WI38 (cell line): ENCODE data around the gene LDB2.

Source experiments
- H3K4me3 ChIP-seq: 2 replicates; pipeline ENCODE4 v1.5.1; 2011; ENCODE audit warnings: low read depth, mild to moderate bottlenecking, control low read depth, low read length
- TF ChIP-seq, protein P1 (sequence below): IDR thresholded peaks from 2 replicates; pipeline ENCODE4 v1.5.1; 2012; ENCODE audit warnings: low read depth, mild to moderate bottlenecking, control low read depth, low read length

LDB2 gene

DNA sequence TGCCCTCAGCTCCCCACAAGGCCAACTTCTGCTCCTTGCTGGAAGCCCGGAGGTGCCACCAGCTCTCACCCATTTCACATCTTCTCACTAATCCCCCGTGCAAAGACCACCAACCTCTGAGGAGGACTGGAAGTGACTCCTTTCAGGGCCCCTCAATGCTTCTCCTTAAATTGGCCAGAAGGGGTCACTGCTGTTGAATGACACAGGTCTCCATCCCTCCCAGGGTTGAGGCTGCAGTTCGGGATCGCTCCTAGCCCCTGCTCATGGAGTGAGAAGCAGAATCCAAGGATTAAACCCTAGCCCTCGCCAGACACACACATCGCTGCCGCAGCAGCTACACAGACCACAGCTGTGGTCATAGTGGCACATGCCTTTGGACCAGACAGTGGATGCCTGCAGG, 392.7 kb downstream of the LDB2 start:
- TF ChIP-seq, protein P1, sequence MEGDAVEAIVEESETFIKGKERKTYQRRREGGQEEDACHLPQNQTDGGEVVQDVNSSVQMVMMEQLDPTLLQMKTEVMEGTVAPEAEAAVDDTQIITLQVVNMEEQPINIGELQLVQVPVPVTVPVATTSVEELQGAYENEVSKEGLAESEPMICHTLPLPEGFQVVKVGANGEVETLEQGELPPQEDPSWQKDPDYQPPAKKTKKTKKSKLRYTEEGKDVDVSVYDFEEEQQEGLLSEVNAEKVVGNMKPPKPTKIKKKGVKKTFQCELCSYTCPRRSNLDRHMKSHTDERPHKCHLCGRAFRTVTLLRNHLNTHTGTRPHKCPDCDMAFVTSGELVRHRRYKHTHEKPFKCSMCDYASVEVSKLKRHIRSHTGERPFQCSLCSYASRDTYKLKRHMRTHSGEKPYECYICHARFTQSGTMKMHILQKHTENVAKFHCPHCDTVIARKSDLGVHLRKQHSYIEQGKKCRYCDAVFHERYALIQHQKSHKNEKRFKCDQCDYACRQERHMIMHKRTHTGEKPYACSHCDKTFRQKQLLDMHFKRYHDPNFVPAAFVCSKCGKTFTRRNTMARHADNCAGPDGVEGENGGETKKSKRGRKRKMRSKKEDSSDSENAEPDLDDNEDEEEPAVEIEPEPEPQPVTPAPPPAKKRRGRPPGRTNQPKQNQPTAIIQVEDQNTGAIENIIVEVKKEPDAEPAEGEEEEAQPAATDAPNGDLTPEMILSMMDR = peak; percentile 38; the same call in 1 of the 2 replicates

DNA sequence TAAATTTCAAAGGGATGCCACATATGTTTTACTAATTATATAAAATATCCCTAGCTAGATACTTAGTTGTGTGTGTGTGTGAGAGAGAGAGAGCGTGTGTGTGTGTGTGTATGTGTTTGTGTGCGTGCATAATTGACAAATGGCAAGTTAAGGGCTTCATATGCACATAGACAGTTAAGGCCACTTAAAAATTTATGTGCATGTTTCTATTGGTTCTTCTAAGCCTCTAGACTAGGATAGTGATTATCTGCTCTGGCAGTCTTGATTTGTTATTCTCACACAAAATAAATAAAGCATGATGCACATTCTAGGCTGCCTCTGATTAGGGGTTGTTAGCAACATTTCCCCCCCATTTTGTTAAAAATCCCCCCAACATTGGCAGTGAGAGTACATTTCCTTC, 393.2 kb downstream of the LDB2 start:
- no peak overlapping the region for H3K4me3 ChIP-seq
- TF ChIP-seq, protein P1 = no peak

More for the DNA sequence above, 392.7 kb downstream of the LDB2 start:
- no peak overlapping the region for H3K4me3 ChIP-seq

DNA sequence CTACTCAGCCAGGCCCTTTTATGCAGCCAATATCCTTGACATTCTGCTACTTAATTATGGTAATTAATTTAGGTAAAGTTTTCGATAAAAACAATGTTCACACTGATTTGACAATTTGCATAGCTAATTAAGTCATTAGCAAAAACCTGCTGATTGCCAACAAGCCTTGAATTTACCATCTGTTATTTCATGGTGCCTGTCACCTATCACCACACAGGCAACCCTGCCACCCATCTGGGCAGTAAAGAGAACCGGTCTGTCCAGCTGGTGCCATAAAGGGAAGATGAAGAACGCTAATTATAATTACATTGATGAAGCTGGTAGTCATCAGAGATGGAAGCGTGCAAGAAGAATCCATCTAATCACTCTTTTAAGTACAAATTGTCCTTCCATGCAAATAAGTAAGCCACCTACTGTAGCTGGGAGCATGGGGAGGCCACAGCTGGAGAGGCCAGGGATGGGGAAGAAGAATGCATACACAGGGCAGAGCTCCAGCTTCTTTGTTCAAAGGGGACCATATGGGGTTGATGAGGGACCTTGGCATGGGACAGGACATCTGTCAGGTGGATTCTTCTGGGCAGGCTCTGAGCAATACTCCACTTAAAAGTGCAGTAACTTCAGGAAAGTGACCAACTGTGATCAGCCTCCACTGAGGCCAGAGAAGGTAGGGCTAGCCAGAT, 394.9 kb downstream of the LDB2 start:
- H3K4me3 ChIP-seq = no peak overlapping the region
- TF ChIP-seq, protein P1 = no peak

DNA sequence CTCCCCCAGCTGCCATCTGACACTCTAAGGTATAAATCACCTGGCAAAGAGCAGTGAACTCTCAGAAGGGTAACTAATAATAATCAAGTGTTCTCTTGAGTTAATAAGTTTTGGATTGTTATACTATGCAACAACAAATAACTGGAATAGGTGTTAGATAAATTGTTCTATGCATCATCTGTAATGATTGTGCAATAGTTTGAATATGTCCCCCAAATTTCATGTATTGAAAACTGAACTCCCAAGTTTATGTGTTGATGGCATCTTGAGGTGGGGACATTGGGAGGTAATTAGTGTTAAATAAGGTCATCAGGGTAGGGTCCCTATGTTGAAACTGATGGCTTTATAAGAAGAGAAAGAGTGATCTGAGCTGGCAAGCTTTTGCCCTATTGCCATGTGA, 399.5 kb downstream of the LDB2 start:
- TF ChIP-seq, protein P1 = no peak
- H3K4me3 ChIP-seq = no peak overlapping the region

DNA sequence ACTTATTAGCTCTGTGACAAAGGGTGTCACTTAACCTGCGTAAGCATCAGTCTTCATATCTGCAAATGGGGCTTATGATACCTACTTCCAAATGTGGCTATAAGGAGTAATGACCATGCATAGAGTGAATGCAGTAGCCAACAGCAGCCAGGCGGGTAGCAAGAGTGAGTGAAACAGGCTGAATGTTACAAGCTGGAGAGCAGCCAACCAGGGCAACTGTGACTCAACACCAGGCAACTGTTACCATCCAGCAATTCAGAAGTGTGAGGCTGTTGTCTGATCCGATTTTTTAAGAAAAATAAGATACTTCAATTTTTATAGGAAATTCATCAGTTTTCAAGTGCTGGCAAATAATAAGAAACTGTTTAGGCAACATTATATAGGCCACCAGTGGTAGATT, 401.9 kb downstream of the LDB2 start:
- no peak overlapping the region for H3K4me3 ChIP-seq
- TF ChIP-seq, protein P1 = no peak

DNA sequence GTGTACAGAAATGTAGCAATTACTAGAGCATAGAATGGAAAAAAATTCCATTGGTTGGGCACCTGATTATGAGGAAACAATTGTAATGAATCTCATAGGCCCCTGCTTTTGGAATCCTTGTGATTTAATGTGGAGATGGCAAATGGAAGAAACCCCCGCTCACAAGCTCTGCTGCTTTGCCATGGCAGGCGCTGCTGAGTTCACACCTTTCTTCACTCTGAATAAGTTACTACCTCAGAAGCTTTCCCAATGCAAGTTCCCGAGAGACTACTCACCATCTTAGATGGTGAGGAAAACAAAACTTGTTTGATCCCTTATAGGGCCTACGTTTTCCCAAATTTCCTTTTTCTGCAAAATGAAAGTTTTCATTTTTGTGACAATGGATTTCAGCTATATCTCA, 405.6 kb downstream of the LDB2 start:
- H3K4me3 ChIP-seq = no peak overlapping the region
- TF ChIP-seq, protein P1 = no peak

DNA sequence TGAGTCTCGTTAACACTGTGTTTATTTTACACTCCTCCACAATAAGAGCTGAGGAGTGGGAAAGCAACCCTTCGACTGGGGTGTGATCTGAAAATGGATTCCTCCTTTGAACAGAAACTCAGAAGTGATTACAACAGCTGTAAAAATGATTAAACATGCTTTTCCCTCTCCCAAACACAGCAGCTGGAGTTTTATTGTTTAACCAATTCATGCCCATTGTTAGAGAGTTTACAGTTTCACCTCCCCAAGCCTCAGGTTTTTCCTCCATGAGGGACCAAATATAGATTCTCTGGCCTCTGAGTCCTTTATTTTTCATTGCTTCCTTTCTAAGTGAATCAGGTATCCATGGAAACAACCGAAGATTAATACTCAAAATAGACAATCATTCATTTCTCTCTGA, 409.2 kb downstream of the LDB2 start:
- TF ChIP-seq, protein P1 = no peak
- no peak overlapping the region for H3K4me3 ChIP-seq
